ENCODE results near the gene NDUFAF8.

GRCh38 chr17:81252987-81253329, 13.8 kb downstream of the NDUFAF8 start:
- TF ChIP-seq PATZ1 (CRISPR knock-in tag; IDR thresholded peaks at IDR 0.05; ENCODE audit: borderline replicate concordance) (no peak), ZFP3 (CRISPR knock-in tag; IDR thresholded peaks at IDR 0.05) (no peak), POU6F1 (CRISPR knock-in tag; IDR thresholded peaks at IDR 0.05; ENCODE audit: borderline replicate concordance, low read depth) (no peak), TSHZ2 (CRISPR knock-in tag; IDR thresholded peaks at IDR 0.05) (no peak), PPARA (CRISPR knock-in tag; IDR thresholded peaks at IDR 0.05; ENCODE audit: borderline replicate concordance) (no peak), CSDC2 (CRISPR knock-in tag; IDR thresholded peaks at IDR 0.05) (no peak), SNAI2 (CRISPR knock-in tag; IDR thresholded peaks at IDR 0.05) (no peak), ZFP30 (CRISPR knock-in tag; IDR thresholded peaks at IDR 0.05) (no peak), TCF4 (CRISPR knock-in tag; IDR thresholded peaks at IDR 0.05; ENCODE audit: borderline replicate concordance) (no peak), BACH2 (CRISPR knock-in tag; IDR thresholded peaks at IDR 0.05; ENCODE audit: borderline replicate concordance) (no peak), ISL1 (CRISPR knock-in tag; IDR thresholded peaks at IDR 0.05) (no peak)

Data from SK-N-SH treated with all-trans-retinoic acid at 6 μM for 48 hours (cell line).